ENCODE measurements around the gene SLC6A9.

SLC6A9 gene

DNA sequence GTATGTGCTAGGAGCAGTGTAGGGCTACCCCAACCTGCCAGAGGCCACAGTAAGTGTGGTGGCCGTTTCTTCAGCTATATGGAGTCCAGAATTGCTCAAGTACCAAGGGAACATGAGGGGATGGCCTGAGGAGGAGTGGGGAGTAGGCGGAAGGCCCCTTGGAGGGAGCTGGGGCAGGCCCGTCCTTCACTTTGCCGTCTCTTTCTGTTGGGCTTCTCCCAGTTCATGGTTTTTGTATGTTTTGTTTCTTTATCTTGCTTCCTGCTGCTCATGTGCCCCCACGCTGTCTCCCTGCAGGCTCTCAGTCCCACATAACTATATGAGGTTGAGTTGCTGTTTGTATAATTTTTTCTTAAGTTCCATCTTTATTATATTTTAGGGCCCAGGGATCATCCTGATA lies 67.4 kb downstream of the SLC6A9 start:
- no peak for DNase-seq

DNA sequence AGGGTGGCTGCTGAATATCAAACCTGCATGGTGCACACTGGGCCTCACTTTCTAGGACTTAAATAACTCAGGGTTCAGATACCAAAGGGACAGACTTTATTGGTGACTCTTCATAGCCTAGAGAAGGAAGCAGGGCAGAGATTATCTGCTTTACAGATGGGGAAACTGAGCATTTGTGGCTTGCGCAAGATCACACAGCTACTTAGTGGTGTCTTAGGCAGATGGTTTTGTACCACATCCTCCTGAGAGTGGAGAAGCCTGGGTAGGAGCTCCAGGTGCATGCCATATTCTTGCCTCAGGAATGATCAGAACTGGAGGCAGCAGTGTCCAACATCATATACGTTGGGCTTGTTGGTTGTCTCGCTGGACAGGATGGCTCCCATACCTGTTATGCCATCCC lies 68.3 kb downstream of the SLC6A9 start:
- DNase-seq, result no peak

DNA sequence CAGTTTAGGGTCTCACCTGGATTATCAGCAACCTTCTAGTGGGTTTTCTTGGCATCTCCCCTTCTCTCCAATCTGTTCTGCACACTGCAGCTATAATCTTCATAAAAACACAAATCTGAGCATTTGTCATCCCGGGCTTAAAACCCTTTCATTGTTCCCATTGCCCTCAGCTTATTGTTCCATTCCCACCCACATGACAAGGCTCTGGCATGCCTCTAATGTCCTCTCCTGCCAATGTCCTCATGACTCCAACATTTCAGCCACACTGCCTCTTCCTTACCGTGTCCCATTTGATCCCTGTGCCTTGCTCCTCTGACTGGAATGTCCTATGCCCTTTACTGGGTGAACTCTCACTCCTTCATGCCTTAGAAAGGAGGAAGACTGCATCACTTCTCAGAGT lies 68.9 kb downstream of the SLC6A9 start:
- no peak for DNase-seq

DNA sequence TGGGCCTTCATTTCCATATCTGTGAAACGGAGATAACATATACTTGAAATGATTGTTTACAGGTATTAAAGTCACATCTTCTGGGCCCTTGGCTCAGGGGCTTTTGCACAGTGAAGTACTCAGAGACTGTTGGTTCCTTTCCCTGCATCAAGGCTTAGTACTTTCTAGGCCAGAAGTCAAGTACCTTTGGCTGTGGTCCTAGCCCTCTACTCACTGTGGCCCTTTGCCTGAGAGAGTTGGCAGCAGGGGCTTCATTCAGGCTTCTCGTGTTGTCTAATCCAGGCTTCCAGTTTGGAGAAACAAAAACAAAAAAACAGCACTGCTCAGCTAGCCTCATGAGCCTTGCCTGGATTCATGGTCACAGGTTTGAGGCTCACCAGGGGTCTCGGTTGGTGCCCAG lies 69.6 kb downstream of the SLC6A9 start:
- DNase-seq, result no peak

DNA sequence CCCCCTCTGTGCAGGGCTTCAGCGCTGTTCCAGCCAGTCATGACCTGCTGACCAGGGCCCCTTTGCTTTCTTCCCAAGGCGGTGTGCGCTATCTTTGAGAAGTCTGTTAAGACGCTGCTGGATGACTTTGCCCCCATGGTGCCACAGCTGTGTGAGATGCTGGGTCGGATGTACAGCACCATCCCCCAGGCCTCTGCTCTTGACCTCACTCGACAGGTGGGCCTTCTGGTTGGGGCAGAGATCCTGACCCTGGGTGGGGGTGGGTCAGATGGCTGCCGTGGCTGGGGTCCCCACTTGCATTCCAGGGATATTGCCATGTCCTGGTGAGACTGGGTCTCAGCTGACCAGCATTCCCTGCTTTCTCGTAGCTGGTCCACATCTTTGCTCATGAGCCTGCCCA lies 70.5 kb downstream of the SLC6A9 start:
- no peak for DNase-seq

DNA sequence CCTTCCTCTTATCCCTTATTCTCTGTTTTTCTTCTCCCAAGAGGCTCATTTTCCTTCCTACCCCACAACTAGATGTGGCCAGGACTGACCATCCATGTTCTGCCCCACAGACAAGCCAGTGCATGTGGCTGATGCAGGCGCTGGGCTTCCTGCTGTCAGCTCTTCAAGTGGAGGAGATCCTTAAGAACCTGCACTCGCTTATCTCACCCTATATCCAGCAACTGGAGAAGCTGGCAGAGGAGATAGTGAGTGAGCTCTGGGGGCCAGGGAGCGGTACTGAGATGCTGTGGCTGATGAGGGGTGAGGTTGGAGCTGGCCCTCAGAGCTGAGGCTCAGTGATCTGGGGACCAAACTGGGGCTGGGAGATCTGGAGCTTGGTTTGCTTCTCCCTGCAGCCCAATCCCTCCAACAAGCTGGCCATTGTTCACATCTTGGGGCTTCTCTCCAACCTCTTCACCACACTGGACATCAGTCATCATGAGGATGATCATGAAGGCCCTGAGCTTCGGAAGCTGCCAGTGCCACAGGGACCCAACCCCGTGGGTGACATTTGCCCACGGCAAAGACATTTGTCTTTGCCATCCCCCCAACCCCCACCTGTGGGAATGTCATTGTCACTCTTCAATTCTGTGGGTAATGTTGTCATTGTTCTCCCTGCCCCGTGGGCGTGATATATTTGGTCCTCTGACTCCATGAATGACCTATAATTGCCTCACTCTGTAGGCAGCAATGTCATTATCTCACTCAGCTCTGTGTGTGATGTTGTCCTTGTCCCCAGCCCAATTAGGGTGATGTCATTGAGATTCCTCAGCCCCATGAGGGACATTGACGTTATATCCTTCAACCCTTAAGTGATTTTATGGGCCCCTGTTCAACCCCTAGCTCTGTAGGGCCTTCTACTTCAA lies 72.7 kb downstream of the SLC6A9 start:
- DNase-seq, result no peak

DNA sequence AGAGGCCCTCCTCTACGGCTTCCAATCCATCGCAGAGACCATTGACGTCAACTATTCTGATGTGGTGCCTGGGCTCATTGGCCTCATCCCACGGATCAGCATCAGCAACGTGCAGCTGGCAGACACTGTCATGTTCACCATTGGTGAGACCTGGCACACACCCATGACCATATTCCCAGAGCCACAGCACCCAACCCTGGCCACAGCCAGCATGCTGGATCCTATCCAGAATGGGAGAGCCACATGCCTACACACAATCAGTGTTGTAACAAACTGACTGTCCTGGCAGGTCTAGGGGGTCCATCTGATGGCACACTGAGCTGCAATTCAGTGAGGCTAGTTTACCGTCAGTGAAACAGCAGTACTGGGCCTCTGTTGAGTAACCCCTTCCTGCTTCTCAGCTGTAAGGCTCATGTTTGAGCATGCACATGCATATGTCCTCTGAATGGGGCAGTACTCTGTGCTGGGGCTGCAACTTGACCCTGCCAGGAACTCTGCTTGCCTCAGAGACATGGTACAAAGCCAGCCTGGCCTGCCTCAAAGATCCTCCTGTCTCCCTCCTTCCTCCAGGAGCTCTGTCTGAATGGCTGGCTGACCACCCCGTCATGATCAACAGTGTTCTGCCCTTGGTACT lies 73.7 kb downstream of the SLC6A9 start:
- no peak for DNase-seq

DNA sequence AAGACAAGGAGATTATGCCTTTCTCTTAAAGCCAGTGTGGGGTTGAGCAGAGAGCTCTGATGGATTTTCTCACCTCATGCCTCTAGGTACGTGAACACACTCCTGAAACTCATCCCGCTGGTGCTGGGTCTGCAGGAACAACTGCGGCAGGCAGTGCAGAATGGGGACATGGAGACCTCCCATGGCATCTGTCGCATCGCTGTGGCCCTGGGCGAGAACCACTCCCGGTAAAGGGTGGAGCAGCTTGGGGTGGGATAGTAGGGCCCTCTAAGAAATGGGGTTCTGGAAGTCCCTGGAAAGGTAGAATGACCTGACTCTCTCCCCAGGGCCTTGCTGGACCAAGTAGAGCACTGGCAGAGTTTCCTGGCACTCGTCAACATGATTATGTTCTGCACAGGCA lies 75.0 kb downstream of the SLC6A9 start:
- no peak for DNase-seq

DNA sequence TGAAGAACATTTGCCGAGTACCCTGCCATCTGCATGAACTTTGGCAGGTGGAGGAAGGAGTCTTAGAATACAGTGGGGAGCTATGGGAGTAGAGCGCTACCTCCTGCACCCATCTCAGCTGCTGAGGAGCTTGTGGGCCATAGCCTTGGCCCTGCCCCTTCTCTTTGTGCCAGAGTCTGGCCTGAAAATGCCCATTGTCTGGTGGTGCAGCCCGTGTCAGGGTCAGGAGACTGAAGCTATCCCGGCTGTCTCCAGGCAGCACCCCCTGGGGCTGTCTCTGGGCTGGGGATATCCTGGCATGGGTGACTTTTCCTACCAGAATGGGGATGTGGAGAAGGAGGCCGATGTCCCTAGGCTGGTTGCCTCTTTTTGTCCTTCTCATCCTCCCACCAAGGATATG lies 77.2 kb downstream of the SLC6A9 start:
- no peak for DNase-seq

DNA sequence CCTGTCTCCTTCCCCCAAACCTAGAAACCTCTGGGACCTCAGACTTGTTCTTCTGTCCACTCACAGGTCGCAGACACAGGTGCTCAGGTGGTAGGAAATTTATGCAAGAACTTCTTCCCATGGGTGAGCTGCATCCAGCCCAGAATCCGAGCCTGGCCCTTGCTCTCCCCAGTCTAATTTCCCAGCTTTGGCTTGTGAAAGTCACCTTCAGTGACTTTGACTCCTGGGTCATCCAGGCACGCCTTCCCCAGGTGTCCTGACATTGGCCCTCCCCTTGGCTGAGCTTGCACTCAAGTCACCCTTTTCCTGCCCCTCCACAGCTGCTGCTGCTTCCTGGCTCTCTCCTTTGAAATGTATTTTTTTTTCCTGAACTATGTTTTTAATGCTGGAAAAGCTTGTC lies 77.9 kb downstream of the SLC6A9 start:
- DNase-seq, result no peak

DNA sequence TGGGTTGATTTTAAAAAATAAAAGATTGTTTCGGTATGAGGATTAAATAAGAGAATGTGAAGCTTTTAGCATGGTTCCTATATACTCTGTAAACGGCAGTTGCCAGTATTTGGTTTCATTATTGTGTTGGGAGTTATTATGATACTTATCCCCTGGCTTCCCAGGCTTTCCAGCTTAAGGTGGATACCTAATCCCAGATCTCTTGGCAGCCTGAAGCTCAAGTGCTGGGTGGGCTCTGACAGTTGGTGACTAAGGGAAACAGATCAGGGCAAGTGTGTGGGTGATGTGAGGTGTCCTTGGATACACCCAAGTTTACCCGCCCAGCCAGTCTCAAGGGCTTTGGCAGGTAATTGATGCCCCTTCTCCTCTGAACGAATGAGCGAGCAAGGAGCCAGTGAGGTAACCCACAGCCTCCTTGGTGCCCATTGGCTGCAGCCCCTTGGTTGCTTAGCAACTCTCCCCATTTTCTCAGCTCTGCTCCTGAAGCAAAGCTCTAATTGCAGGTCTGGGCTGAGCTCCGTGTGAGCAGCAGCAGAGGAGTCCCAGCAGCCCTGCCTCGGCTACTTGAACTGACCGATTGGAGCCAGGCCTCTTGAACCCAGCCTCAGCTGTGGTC lies 78.4 kb downstream of the SLC6A9 start:
- DNase-seq, result no peak

DNA sequence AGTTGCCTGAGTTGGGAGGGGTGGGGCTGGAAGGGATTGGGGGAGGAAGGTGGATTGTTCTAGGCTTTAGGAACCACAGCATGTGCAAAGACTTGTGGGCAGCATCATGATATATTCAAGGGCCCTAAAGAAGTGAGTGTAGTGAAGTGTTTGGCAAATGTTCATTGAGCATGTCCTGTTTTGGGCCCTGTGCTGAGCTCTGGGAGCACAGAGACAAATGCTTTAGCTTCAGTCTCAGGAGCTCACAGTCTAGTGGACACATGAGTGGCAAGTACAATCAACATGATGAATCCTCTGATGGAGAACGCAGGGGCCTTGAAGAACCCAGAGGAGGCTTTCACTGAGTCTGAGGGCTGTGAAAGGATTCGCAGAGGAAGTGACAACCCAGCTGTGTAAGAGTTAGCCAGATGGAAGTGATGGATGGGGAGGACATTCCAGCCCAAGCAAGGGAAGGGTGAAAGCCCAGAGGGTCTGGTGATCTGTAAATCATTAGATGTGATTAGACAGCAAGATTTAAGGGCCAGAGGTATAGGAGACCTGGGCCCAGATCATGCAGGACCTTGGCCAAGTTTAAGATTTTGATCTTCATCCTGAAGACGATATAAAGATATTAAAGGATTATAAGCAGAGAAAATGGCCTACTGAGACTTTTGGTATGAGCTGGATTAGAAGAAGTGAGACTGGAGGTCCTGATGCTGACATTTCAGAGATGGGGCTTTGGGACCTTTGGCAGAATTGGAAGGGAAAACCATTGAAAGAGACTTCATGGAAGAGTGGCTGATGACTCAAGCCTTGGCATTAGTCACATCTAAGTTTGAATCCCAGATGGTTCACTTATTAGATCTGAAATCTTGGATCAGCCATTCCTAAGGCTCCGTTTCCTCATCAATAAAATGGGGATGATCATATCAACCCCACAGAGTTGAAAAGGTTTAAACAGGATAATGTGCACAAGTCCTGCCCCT lies 80.0 kb downstream of the SLC6A9 start:
- no peak for DNase-seq

DNA sequence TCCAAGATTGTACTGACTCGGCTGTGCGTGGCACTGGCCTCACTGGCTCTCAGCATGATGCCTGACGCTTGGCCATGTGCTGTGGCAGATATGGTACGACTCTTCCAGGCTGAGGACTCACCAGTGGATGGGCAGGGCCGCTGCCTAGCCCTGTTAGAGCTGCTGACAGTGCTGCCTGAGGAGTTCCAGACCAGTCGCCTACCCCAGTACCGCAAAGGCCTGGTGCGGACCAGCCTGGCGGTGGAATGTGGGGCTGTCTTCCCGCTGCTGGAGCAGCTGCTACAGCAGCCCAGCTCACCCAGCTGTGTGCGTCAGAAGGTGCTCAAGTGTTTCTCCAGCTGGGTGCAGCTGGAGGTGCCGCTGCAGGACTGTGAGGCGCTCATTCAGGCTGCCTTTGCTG lies 81.6 kb downstream of the SLC6A9 start:
- DNase-seq, result no peak

DNA sequence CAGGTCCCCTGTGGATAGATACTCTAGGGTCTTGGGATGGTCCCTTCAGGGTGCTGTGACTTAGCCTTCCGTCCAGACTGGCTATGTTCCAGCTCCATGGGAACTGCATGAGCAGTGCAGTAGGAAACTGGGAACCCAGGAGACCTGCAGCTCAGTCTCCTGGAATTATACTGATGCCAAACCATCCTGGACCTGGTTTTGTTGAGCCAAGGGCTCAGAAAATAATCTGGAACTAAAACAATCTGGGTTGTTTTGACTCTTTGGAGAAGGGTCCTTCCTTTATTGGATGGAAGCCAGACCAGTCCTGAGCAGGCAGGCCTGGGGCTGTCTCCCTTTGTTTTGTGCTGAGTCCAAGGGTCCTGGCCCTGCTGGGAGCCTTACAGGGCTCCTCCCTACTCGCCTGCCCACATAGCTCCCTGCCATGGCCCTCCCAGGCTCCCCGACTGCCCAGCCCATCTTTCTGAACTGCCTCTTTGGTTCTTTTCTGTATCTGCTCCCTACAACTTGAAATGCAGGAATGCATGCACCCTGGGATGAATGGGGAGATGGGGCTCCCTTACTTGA lies 83.3 kb downstream of the SLC6A9 start:
- no peak for DNase-seq

DNA sequence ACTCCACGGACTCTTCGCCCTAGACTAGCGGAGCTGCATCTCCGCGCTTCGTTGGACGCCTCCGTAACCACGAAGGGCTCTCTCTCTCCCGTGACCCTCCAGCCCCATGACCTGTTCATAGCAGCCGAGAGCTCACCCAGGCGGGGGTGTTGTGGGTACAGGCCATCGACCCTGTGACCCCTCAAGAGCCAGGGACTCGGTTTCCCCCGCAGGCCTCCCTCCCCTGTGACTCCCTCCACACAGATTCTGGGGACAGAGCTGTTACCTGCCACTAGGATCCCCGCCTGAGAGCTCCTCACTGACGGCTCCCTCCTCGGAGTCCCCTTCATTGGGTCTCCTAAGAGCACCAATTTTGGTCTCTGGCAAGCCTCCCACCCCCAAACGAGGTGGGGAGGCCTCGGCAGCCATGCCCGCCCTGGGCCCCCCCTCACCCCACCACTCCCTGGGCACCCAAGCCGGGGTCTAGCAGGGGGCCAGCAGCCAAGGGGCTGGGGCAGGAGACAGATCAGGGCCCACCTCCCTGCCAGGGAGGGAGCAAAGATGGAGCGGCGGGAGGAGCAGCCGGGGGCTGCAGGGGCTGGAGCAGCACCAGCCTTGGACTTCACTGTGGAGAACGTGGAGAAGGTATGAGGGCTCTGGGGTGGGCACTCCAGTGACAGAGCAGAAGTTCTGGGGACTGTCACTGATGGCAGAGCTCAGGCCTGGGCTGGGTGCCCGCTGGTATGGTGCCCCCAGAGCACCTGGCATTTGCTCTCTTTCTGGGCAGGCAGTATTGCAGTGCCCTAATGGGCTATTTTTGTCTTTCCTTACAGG lies 84.0 kb downstream of the SLC6A9 start:
- DNase-seq, result no peak
